Measurements from ENCODE around the gene ELL.

ELL gene

DNA sequence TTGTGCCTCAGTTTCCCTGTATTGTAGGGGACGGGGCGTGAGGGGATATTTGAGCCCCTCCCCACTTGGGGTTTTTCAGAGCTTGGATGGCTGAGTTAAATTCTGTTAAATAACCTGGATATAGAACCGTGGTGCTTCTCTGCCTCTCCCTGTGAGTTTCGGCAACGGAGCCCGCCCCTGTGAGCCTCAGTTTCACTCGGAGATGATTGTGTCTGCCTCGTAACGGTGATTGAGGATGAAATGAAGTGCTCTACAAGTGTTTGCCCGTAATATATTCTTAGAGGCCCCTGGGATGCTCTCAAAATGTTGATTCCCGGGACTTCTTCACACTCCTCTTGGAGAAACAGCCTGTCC is 36.3 kb upstream of the ELL start:
- Mint-ChIP-seq H3K4me1 (peaks cover 13% of the 10 kb centered on the region), H3K27ac (peak overlapping the region; percentile 16), H3K9me3 (no peaks in the 10 kb centered on the region), H3K27me3 (ENCODE audit: low read depth, poor library complexity) (peaks cover 9% of the 10 kb centered on the region), H3K36me3 (ENCODE audit: low read depth) (peaks cover 4% of the 10 kb centered on the region), H3K4me3 (peak overlapping the region; percentile 81)
- TF ChIP-seq, protein P1, sequence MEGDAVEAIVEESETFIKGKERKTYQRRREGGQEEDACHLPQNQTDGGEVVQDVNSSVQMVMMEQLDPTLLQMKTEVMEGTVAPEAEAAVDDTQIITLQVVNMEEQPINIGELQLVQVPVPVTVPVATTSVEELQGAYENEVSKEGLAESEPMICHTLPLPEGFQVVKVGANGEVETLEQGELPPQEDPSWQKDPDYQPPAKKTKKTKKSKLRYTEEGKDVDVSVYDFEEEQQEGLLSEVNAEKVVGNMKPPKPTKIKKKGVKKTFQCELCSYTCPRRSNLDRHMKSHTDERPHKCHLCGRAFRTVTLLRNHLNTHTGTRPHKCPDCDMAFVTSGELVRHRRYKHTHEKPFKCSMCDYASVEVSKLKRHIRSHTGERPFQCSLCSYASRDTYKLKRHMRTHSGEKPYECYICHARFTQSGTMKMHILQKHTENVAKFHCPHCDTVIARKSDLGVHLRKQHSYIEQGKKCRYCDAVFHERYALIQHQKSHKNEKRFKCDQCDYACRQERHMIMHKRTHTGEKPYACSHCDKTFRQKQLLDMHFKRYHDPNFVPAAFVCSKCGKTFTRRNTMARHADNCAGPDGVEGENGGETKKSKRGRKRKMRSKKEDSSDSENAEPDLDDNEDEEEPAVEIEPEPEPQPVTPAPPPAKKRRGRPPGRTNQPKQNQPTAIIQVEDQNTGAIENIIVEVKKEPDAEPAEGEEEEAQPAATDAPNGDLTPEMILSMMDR (IDR thresholded peaks at IDR 0.05), result no peak
- no peak for DNase-seq

DNA sequence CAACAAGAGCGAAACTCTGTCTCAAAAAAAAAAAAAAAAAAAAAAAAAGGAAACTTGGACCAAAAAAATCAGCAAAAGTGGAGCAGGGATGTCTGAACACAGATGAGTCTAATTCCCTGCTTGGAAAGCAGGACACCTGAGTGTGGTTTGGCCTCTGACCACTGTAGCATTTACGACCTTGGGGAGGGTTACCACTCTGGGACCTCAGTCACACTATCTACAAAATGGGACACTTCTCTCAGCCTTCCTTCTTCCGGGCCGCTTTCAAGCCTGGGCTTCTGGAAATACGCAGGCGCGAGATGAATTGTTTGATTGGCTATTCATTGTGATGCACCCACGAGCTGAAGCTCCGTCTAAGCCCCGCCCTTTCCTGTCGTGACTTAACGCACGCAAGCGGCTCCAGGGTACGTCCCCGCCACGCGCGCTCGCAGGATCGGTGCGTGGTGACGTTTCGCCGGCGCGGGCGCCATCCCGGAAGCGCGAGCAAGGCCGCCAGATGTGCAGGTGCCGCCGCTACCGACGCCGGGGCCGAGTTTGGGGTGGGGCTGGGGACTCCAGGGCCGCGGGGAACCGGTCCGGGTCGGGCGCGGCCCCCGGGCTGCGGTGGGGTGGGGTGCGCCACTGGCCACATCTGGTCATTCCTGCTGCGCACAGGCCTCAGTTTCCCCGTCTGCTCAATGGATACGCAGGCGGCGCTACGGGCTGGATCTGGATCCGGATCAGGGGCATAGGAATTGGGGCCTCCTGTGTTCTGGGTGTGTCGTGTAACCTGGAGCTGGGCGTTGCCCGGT is 35.7 kb upstream of the ELL start, which contains the start of gene KXD1:
Gene KXD1 (plus strand): TSS at position 460 of the 791 bp plus-strand sequence. CDS start 4,187 bp downstream, outside the sequence.
- Mint-ChIP-seq H3K4me3 (peak within 1 kb of the TSS; percentile 81), H3K36me3 (ENCODE audit: low read depth) (no peaks in the 10 kb centered on the region), H3K9me3 (no peaks in the 10 kb centered on the region), H3K27me3 (ENCODE audit: low read depth, poor library complexity) (peaks cover 9% of the 10 kb centered on the region), H3K4me1 (peaks cover 13% of the 10 kb centered on the region), H3K27ac (peak within 1 kb of the TSS; percentile 16)
- TF ChIP-seq, protein P1 (IDR thresholded peaks at IDR 0.05), result no peak
- peak; percentile 83 for DNase-seq

DNA sequence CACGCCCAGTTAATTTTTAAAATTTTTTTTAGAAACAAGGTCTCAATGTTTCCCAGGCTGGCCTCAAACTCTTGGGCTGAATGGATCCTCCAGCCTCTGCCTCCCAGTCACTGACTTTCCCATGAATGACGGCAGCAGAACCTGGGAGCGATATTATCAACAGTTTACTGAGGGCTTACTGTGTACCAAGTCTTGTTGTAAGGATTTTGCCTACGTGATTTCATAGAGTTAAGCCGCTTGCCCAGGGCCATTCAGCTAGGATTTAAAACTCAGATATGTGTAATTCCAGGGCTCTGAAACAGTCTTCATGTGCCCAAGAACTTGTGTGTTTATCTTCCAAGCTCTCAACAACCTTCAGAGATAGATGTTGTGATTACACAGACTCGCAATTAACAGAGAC is 29.8 kb upstream of the ELL start:
- TF ChIP-seq, protein P1 (IDR thresholded peaks at IDR 0.05), result no peak
- Mint-ChIP-seq H3K4me1 (peaks cover 4% of the 10 kb centered on the region), H3K4me3 (no peak overlapping the region), H3K27ac (no peak overlapping the region), H3K36me3 (ENCODE audit: low read depth) (no peaks in the 10 kb centered on the region), H3K9me3 (no peaks in the 10 kb centered on the region), H3K27me3 (ENCODE audit: low read depth, poor library complexity) (peaks cover 15% of the 10 kb centered on the region)
- DNase-seq, result no peak

DNA sequence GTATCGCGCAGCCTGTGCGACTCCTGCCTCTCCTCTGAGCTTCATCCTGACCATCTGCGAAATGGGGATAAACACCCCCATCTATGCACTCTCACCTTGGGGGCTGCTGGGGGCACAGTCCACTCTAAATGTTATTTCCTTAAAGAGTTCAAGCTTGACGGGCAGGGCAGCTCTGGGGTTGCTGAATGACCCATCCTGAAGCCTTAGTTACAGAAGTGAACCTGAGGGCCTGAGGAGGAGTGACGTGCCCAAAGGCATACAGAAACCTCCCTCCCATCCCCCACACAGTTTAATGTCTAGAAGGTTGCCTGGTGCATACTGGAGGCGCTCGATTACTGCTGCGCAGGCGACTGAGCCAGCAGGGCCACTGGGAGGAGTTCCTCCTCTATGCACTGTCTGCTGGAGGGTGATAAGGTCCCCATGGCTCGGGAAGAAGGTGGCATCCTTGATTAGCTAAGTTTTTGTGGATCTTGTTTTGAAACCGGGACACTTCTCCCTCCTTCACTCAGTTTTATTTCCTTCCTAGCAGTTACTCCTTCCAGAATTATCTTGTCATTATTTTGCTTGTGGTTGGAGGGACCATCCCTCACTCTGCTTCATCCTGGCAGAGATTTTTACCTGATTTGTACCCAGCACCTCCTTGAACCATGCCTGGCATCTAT is 22.1 kb upstream of the ELL start:
- TF ChIP-seq, protein P1 (IDR thresholded peaks at IDR 0.05), result no peak
- H3K27me3 Mint-ChIP-seq (ENCODE audit: low read depth, poor library complexity), result peaks cover 12% of the 10 kb centered on the region
- H3K27ac Mint-ChIP-seq, result no peak overlapping the region
- no peaks in the 10 kb centered on the region for H3K9me3 Mint-ChIP-seq
- peaks cover 26% of the 10 kb centered on the region for H3K36me3 Mint-ChIP-seq (ENCODE audit: low read depth)
- no peak for DNase-seq
- H3K4me1 Mint-ChIP-seq, result peaks cover 21% of the 10 kb centered on the region
- peak overlapping the region; percentile 83 for H3K4me3 Mint-ChIP-seq

DNA sequence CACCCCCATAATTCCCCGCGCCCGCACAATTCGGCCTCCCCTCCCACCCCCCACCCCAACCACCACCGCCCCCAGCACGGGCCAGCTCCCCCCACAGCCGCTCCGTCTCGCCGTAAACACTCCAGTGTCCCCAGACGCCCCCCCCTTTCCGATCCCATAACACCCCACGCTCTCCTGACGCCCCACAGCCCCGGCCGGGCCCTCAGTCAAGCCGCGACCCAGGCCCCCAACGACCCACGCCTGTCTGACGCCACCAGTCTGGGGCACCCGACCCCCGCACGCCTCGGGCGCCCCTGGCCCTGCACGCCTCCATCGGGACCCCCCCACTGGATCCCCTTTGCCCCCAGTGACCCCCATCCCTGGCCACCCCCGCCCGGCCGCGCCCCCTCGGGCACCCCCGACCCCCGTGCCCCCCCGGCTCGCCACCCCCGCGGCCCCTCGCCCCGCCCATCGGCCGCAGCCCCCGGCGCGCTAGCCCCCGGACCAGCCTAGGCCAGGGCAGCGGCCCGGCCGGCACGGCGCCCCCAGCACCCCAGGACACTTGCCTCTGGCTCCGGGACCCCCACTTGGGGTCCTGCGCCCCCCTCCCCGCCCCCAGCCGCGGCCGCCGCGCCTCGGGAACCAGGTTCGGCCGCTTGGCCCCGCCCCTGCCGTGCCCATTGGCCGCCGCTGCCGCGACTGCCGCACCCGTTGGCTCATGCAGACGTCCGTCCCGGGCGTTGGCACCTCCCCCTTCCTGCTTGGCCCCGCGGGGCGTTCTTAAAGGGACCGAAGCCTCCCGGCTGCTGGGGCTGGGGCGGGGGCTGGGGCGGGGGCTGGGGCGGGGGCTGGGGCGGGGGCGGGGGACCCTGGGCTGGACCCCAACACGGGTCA is 21.3 kb upstream of the ELL start, which contains the start of gene FKBP8:
Gene FKBP8 (minus strand): TSS at position 633 of the 873 bp plus-strand sequence. CDS start 1,603 bp downstream, outside the sequence.
- Mint-ChIP-seq H3K27me3 (ENCODE audit: low read depth, poor library complexity) (peaks cover 10% of the 10 kb centered on the region), H3K4me1 (peaks cover 21% of the 10 kb centered on the region), H3K36me3 (ENCODE audit: low read depth) (peaks cover 26% of the 10 kb centered on the region), H3K9me3 (no peaks in the 10 kb centered on the region), H3K4me3 (peak within 1 kb of the TSS; percentile 94), H3K27ac (no peak within 1 kb of the TSS)
- peak; percentile 97 for DNase-seq
- TF ChIP-seq, protein P1 (IDR thresholded peaks at IDR 0.05), result no peak
